PFSK-1 (cell line): ENCODE measurements around the gene UNC45A.

Source experiments
- POLR2AphosphoS5 ChIP-seq: IDR thresholded peaks from 2 replicates; pipeline ENCODE4 v1.6.1; 2012; ENCODE audit warnings: low read depth, mild to moderate bottlenecking, control low read depth, low read length, moderate library complexity
- SIN3A ChIP-seq: IDR thresholded peaks from 2 replicates; pipeline ENCODE4 v1.6.1; 2012; ENCODE audit warnings: mild to moderate bottlenecking, low read length, moderate library complexity, borderline replicate concordance; ENCODE audit not compliant: insufficient read depth

GRCh38 chr15:90987561-90988141, 52.6 kb downstream of the UNC45A start:
- TF ChIP-seq POLR2AphosphoS5 (no peak), SIN3A (no peak)
